Naive B cell (primary cell): Measurements from ENCODE around the gene PYGL. TPM values are rescaled to one million over a fixed set of nuclear protein-coding genes. Genes with fewer than 3 reads are reported as not detected.

Experiments used
- polyA plus RNA-seq, 6 donors: library from polyadenylated mRNA; unstranded; fragments of 300-500 nt; fragmentation: Illumina TruSeq; gene quantifications; one replicate each; pipeline ENCODE4 v1.2.3, GENCODE V29; 2021; ENCODE audit warnings: low read depth in 6 of 6

PYGL gene
- polyA plus RNA-seq, 6 donors from 2014 or later: 0.13 to 1.1 (median 0.36) TPM; not detected in 1

Other genes with a start within 250 kb of the PYGL start
- 100 to 1,000 TPM in 1 of 6 donors, 10 to 100 TPM in 5; 20.2 to 100 (median 51.1) TPM for gene NIN, start 113.3 kb downstream of the PYGL start, polyA plus RNA-seq
- gene ABHD12B, start 72.4 kb downstream of the PYGL start, polyA plus RNA-seq: not detected
- under 1 TPM in 3 of 6 donors, not detected in 3; 0.15 to 0.21 (median 0.16) TPM for gene TRIM9, start 150.6 kb upstream of the PYGL start, polyA plus RNA-seq